Naive B cell (primary cell): Measurements from ENCODE around the gene MPND. TPM values are rescaled to one million over a fixed set of nuclear protein-coding genes. Genes with fewer than 3 reads are reported as not detected.

ENCODE experiments used
- ATAC-seq, 2 donors: fragments of 150-1000 bp; cut with Tn5 transposase; 2 replicates each; pipeline ENCODE4 v1.10.0; 2021; ENCODE audit warnings: low read depth in 2 of 2, mild to moderate bottlenecking in 2 of 2, moderate library complexity in 2 of 2
- DNase-seq: peaks from one replicate; pipeline ENCODE4 v3.0.0; 2022
- H3K27ac Mint-ChIP-seq, 6 donors: one replicate each; pipeline ENCODE4 v1.8.0; 2020 to 2022; ENCODE audit warnings: mild to moderate bottlenecking in 6 of 6, mixed read lengths in 6 of 6, moderate library complexity in 5 of 6, inconsistent platforms in 2 of 6
- H3K27me3 Mint-ChIP-seq, 3 donors: one replicate each; pipeline ENCODE4 v1.8.0; 2021 to 2022; ENCODE audit warnings: mixed read lengths in 3 of 3, mild to moderate bottlenecking in 1 of 3
- H3K36me3 Mint-ChIP-seq, 2 donors: one replicate each; pipeline ENCODE4 v1.8.0; 2020 to 2022; ENCODE audit warnings: mixed read lengths in 2 of 2, inconsistent platforms in 1 of 2, mild to moderate bottlenecking in 1 of 2
- H3K4me1 Mint-ChIP-seq, 3 donors: one replicate each; pipeline ENCODE4 v1.8.0; 2020 to 2022; ENCODE audit warnings: mixed read lengths in 3 of 3, inconsistent platforms in 1 of 3, mild to moderate bottlenecking in 1 of 3, moderate library complexity in 1 of 3
- H3K4me3 Mint-ChIP-seq, 8 donors: one replicate each; pipeline ENCODE4 v1.8.0; 2020 to 2022; ENCODE audit warnings: mild to moderate bottlenecking in 8 of 8, mixed read lengths in 8 of 8, moderate library complexity in 8 of 8, inconsistent platforms in 2 of 8
- H3K9me3 Mint-ChIP-seq, 7 donors: one replicate each; pipeline ENCODE4 v1.8.0; 2020 to 2022; ENCODE audit warnings: mixed read lengths in 7 of 7, mild to moderate bottlenecking in 5 of 7, inconsistent platforms in 2 of 7, moderate library complexity in 1 of 7
- polyA plus RNA-seq, 6 donors: library from polyadenylated mRNA; unstranded; fragments of 300-500 nt; fragmentation: Illumina TruSeq; gene quantifications; one replicate each; pipeline ENCODE4 v1.2.3, GENCODE V29; 2021; ENCODE audit warnings: low read depth in 6 of 6

The MPND gene
- polyA plus RNA-seq, 6 donors from 2014 or later = 4.6 to 6.3 (median 5.4) TPM

- Mint-ChIP-seq H3K9me3 (no peaks in the 10 kb centered on the region), H3K27me3 (peaks cover 0 to 17% (median 13%) of the 10 kb centered on the region in 3 donors), H3K27ac (peak overlapping the region in 1 of 6 donors; percentile 42), H3K36me3 (no peaks in the 10 kb centered on the region), H3K4me1 (peaks cover 0 to 15% (median 12%) of the 10 kb centered on the region in 3 donors), H3K4me3 (peak overlapping the region in 6 of 8 donors; percentile 50 to 77 (median 68))
- DNase-seq (no peak), ATAC-seq (no peak)
These were observed 38.1 kb upstream of the MPND start for GRCh38 chr19:4305257-4305612.

GRCh38 chr19:4305659-4306058 lies 37.7 kb upstream of the MPND start:
- DNase-seq = no peak
- no peaks in the 10 kb centered on the region for H3K9me3 Mint-ChIP-seq
- no peaks in the 10 kb centered on the region for H3K36me3 Mint-ChIP-seq
- peaks cover 0 to 12% (median 12%) of the 10 kb centered on the region in 3 donors for H3K4me1 Mint-ChIP-seq
- ATAC-seq = no peak
- peak overlapping the region in 1 of 6 donors; percentile 42 for H3K27ac Mint-ChIP-seq
- peak overlapping the region in 7 of 8 donors; percentile 50 to 77 (median 66) for H3K4me3 Mint-ChIP-seq
- peaks cover 0 to 17% (median 8%) of the 10 kb centered on the region in 3 donors for H3K27me3 Mint-ChIP-seq

- DNase-seq = no peak
- no peaks in the 10 kb centered on the region for H3K36me3 Mint-ChIP-seq
- ATAC-seq = peak in 1 of 2 donors; percentile 27
These were observed 32.9 kb upstream of the MPND start for GRCh38 chr19:4310247-4311121.

GRCh38 chr19:4313847-4314490 lies 29.4 kb upstream of the MPND start:
- no peaks in the 10 kb centered on the region for H3K36me3 Mint-ChIP-seq
- DNase-seq (no peak), ATAC-seq (no peak)
- peaks cover 0 to 2% (median 0%) of the 10 kb centered on the region in 3 donors for H3K4me1 Mint-ChIP-seq
- H3K9me3 Mint-ChIP-seq = peaks cover 0 to 4% (median 0%) of the 10 kb centered on the region in 7 donors
- no peak overlapping the region for H3K4me3 Mint-ChIP-seq
- no peaks in the 10 kb centered on the region for H3K27me3 Mint-ChIP-seq
- no peak overlapping the region for H3K27ac Mint-ChIP-seq

More at GRCh38 chr19:4310247-4311121, 32.9 kb upstream of the MPND start:
- peaks cover 0 to 1% (median 0%) of the 10 kb centered on the region in 3 donors for H3K4me1 Mint-ChIP-seq
- H3K9me3 Mint-ChIP-seq = no peaks in the 10 kb centered on the region
- no peak overlapping the region for H3K27ac Mint-ChIP-seq
- no peak overlapping the region for H3K4me3 Mint-ChIP-seq
- H3K27me3 Mint-ChIP-seq = peaks cover 0 to 2% (median 0%) of the 10 kb centered on the region in 3 donors

- Mint-ChIP-seq H3K4me1 (peaks cover 0 to 11% (median 8%) of the 10 kb centered on the region in 3 donors), H3K4me3 (no peak overlapping the region), H3K27ac (no peak overlapping the region), H3K27me3 (peaks cover 0 to 7% (median 0%) of the 10 kb centered on the region in 3 donors), H3K36me3 (no peaks in the 10 kb centered on the region), H3K9me3 (peaks cover 5 to 18% (median 9%) of the 10 kb centered on the region in 7 donors)
- ATAC-seq (no peak), DNase-seq (no peak)
These were observed 26.4 kb upstream of the MPND start for GRCh38 chr19:4316956-4317355.

- peaks cover 6 to 19% (median 10%) of the 10 kb centered on the region in 7 donors for H3K9me3 Mint-ChIP-seq
- no peak for ATAC-seq
- H3K4me1 Mint-ChIP-seq = peaks cover 0 to 11% (median 8%) of the 10 kb centered on the region in 3 donors
- H3K36me3 Mint-ChIP-seq = no peaks in the 10 kb centered on the region
- no peak for DNase-seq
- no peak overlapping the region for H3K4me3 Mint-ChIP-seq
- H3K27ac Mint-ChIP-seq = peak overlapping the region in 2 of 6 donors; percentile 24 to 54
- H3K27me3 Mint-ChIP-seq = peaks cover 0 to 7% (median 0%) of the 10 kb centered on the region in 3 donors
These were observed 24.9 kb upstream of the MPND start for GRCh38 chr19:4318460-4318859.

- Mint-ChIP-seq H3K36me3 (no peaks in the 10 kb centered on the region), H3K9me3 (peaks cover 6 to 19% (median 10%) of the 10 kb centered on the region in 7 donors), H3K27ac (peak overlapping the region in 1 of 6 donors; percentile 54), H3K27me3 (peaks cover 0 to 7% (median 0%) of the 10 kb centered on the region in 3 donors), H3K4me3 (no peak overlapping the region), H3K4me1 (peaks cover 0 to 11% (median 8%) of the 10 kb centered on the region in 3 donors)
- DNase-seq = no peak
- no peak for ATAC-seq
These were observed 24.2 kb upstream of the MPND start for GRCh38 chr19:4319067-4319718.

GRCh38 chr19:4320419-4320818 lies 22.9 kb upstream of the MPND start:
- H3K36me3 Mint-ChIP-seq = no peaks in the 10 kb centered on the region
- H3K4me3 Mint-ChIP-seq = no peak overlapping the region
- peak overlapping the region in 3 of 6 donors; percentile 33 to 73 (median 49) for H3K27ac Mint-ChIP-seq
- peaks cover 0 to 14% (median 8%) of the 10 kb centered on the region in 3 donors for H3K4me1 Mint-ChIP-seq
- H3K27me3 Mint-ChIP-seq = peaks cover 0 to 10% (median 0%) of the 10 kb centered on the region in 3 donors
- peaks cover 6 to 21% (median 10%) of the 10 kb centered on the region in 7 donors for H3K9me3 Mint-ChIP-seq
- ATAC-seq = no peak
- no peak for DNase-seq

- Mint-ChIP-seq H3K27ac (peak overlapping the region in 1 of 6 donors; percentile 37), H3K27me3 (peaks cover 0 to 33% (median 0%) of the 10 kb centered on the region in 3 donors), H3K36me3 (no peaks in the 10 kb centered on the region), H3K9me3 (peaks cover 6 to 21% (median 12%) of the 10 kb centered on the region in 7 donors), H3K4me1 (peaks cover 18 to 36% (median 26%) of the 10 kb centered on the region in 3 donors), H3K4me3 (no peak overlapping the region)
- no peak for ATAC-seq
- no peak for DNase-seq
These were observed 20.3 kb upstream of the MPND start for GRCh38 chr19:4322942-4323665.

- no peak overlapping the region for H3K27ac Mint-ChIP-seq
- ATAC-seq = no peak
- no peak overlapping the region for H3K4me3 Mint-ChIP-seq
- H3K9me3 Mint-ChIP-seq = peaks cover 6 to 20% (median 12%) of the 10 kb centered on the region in 7 donors
- peaks cover 23 to 42% (median 32%) of the 10 kb centered on the region in 3 donors for H3K4me1 Mint-ChIP-seq
- DNase-seq = no peak
- H3K36me3 Mint-ChIP-seq = no peaks in the 10 kb centered on the region
- peaks cover 0 to 38% (median 0%) of the 10 kb centered on the region in 3 donors for H3K27me3 Mint-ChIP-seq
These were observed 19.7 kb upstream of the MPND start for GRCh38 chr19:4323692-4324091.

- Mint-ChIP-seq H3K27ac (peak overlapping the region in 1 of 6 donors; percentile 70), H3K4me3 (peak overlapping the region in 2 of 8 donors; percentile 43 to 75), H3K4me1 (peaks cover 25 to 40% (median 31%) of the 10 kb centered on the region in 3 donors), H3K9me3 (peaks cover 5 to 19% (median 12%) of the 10 kb centered on the region in 7 donors), H3K36me3 (no peaks in the 10 kb centered on the region), H3K27me3 (peaks cover 0 to 36% (median 0%) of the 10 kb centered on the region in 3 donors)
- DNase-seq (no peak), ATAC-seq (no peak)
These were observed 19.1 kb upstream of the MPND start for GRCh38 chr19:4324228-4324627.

GRCh38 chr19:4326215-4326836 lies 17.0 kb upstream of the MPND start:
- Mint-ChIP-seq H3K27ac (peak overlapping the region in 3 of 6 donors; percentile 26 to 92 (median 34)), H3K4me3 (peak overlapping the region in 7 of 8 donors; percentile 40 to 90 (median 80)), H3K4me1 (peaks cover 25 to 34% (median 28%) of the 10 kb centered on the region in 3 donors), H3K27me3 (peaks cover 0 to 31% (median 0%) of the 10 kb centered on the region in 3 donors), H3K9me3 (peaks cover 0 to 15% (median 2%) of the 10 kb centered on the region in 7 donors), H3K36me3 (no peaks in the 10 kb centered on the region)
- DNase-seq (no peak), ATAC-seq (no peak)
